OCI-LY7 (cell line): ENCODE data around the gene SLC44A5. TPM values are rescaled to one million over a fixed set of nuclear protein-coding genes. Genes with fewer than 3 reads are reported as not detected.

Experiments
- BruUV-seq: library from RNA; stranded (reverse); fragments of 400-500 nt; replicated peaks from 2 replicates; lab custom pipeline; 2021; lab: Mats Ljungman, UMichigan
- CTCF ChIA-PET: fragments of 300-600 bp; sonication (Branson Sonifier 250); formaldehyde crosslinking; loops from one replicate; lab custom pipeline; 2022; ENCODE audit warnings: antibody characterized with exemption; ENCODE audit not compliant: unreplicated experiment; lab: Charles Lee
- POLR2A ChIA-PET: fragments of 300-600 bp; sonication (Branson Sonifier 250); formaldehyde crosslinking; loops from one replicate; lab custom pipeline; 2022; ENCODE audit warnings: antibody characterized with exemption; lab: Charles Lee
- DNase-seq: peaks from one replicate; pipeline ENCODE4 v3.0.0-alpha.2; 2015; ENCODE audit warnings: low spot score
- H2AFZ ChIP-seq: fragments of 200-600 bp; sonication (generic), shearing (Covaris generic); 2 replicates; pipeline ENCODE4 v1.6.1; 2014; ENCODE audit warnings: mild to moderate bottlenecking, antibody characterized with exemption, low read length, moderate library complexity
- H3K27ac ChIP-seq: fragments of 200-600 bp; sonication (generic); 2 replicates; pipeline ENCODE4 v1.5.1; 2014; ENCODE audit warnings: mixed run types, low read depth, mild to moderate bottlenecking, moderate library complexity, low read length, inconsistent platforms; ENCODE audit not compliant: poor library complexity, severe bottlenecking
- H3K36me3 ChIP-seq: fragments of 200-600 bp; sonication (generic); 2 replicates; pipeline ENCODE4 v1.6.1; 2014; ENCODE audit warnings: mild to moderate bottlenecking, antibody characterized with exemption, low read length, moderate library complexity, mixed read lengths; ENCODE audit not compliant: insufficient read depth
- H3K4me1 ChIP-seq: fragments of 200-600 bp; sonication (generic); 2 replicates; pipeline ENCODE4 v1.5.1; 2014; ENCODE audit warnings: mild to moderate bottlenecking, low read length; ENCODE audit not compliant: insufficient read depth, poor library complexity, severe bottlenecking
- H3K4me2 ChIP-seq: fragments of 200-600 bp; sonication (generic); 2 replicates; pipeline ENCODE4 v1.6.1; 2014; ENCODE audit warnings: mild to moderate bottlenecking, low read length
- H3K4me3 ChIP-seq: fragments of 200-600 bp; sonication (generic); 2 replicates; pipeline ENCODE4 v1.5.1; 2014; ENCODE audit warnings: mild to moderate bottlenecking, low read depth, low read length; ENCODE audit not compliant: poor library complexity, severe bottlenecking
- H3K79me2 ChIP-seq: fragments of 200-600 bp; sonication (generic); 2 replicates; pipeline ENCODE4 v1.6.1; 2016; ENCODE audit warnings: low read depth, mild to moderate bottlenecking, low read length, moderate library complexity, mixed read lengths; ENCODE audit not compliant: insufficient read depth
- H3K9me2 ChIP-seq: fragments of 200-600 bp; sonication (generic); 2 replicates; pipeline ENCODE4 v1.6.1; 2016; ENCODE audit warnings: mild to moderate bottlenecking, low read length, mixed read lengths; ENCODE audit not compliant: insufficient read depth
- H3K9me3 ChIP-seq: fragments of 200-600 bp; sonication (generic); 2 replicates; pipeline ENCODE4 v1.6.1; 2014; ENCODE audit warnings: mild to moderate bottlenecking, mixed run types, low read length, mixed read lengths
- H4K20me1 ChIP-seq: fragments of 200-600 bp; sonication (generic); 2 replicates; pipeline ENCODE4 v1.6.1; 2014; ENCODE audit warnings: mild to moderate bottlenecking, antibody characterized with exemption, low read length, moderate library complexity, mixed read lengths; ENCODE audit not compliant: insufficient read depth
- EZH2phosphoT487 ChIP-seq: fragments of 200-600 bp; sonication (generic); IDR thresholded peaks from 2 replicates; pipeline ENCODE4 v1.6.1; 2018; ENCODE audit warnings: low read depth, borderline replicate concordance, mild to moderate bottlenecking, mixed run types, antibody characterized with exemption, low read length, moderate library complexity, mixed read lengths
- intact Hi-C: fragments of 100-400 bp; cut with micrococcal nuclease; formaldehyde crosslinking; loops from one replicate; pipeline ENCODE4 v1.10.0; 2022; ENCODE audit not compliant: unreplicated experiment
- total RNA-seq, 2 experiments: library from RNA; depleted of rRNA in 1 of 2; stranded (reverse); fragments of >200 nt in 1 of 2; shearing (Covaris generic) in 1 of 2; gene quantifications; 2 replicates each; pipeline ENCODE4 v1.2.3, GENCODE V29; 2014 to 2022
- TF ChIP-seq, protein P1 (sequence below): fragments of 200-600 bp; sonication (generic); conservative IDR thresholded peaks from 2 replicates; pipeline ENCODE4 v1.5.1; 2014; ENCODE audit warnings: mild to moderate bottlenecking, antibody characterized with exemption, low read length, moderate library complexity, mixed read lengths

The SLC44A5 gene
- total RNA-seq, 2 experiments from 2014 or later = not detected

DNA sequence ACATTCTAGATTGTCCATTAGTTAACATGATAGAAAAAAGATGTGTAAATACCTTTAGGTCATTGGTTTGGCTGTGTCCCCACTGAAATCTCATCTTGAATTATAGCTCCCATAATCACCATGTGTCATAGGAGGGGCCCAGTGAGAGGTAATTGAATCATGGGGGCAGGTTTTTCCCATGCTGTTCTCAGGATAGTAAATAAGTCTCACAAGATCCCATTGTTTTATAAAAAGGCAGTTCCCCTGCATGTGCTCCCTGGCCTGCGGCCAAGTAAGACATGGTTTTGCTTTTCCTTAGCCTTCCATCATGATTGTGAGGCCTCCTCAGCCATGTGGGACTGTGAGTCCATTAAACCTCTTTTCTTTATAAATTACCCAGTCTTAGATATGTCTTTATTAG, 32.5 kb upstream of the SLC44A5 start:
- no peaks in the 10 kb centered on the region for H3K4me1 ChIP-seq
- H2AFZ ChIP-seq = no peak overlapping the region
- POLR2A ChIA-PET = no interaction called here
- intact Hi-C loops = no loop called here
- CTCF ChIA-PET = no interaction called here
- no peak for DNase-seq
- no peaks in the 10 kb centered on the region for H3K36me3 ChIP-seq
- no TSS peak for BruUV-seq
- no peaks in the 10 kb centered on the region for H3K79me2 ChIP-seq
- no peak overlapping the region for H3K4me3 ChIP-seq
- H3K4me2 ChIP-seq = no peak overlapping the region
- 0 out of 2 replicates have a peak, but pooled peaks cover 3% of the 10 kb centered on the region for H3K9me3 ChIP-seq
- H3K27ac ChIP-seq = no peak overlapping the region
- TF ChIP-seq, protein P1, sequence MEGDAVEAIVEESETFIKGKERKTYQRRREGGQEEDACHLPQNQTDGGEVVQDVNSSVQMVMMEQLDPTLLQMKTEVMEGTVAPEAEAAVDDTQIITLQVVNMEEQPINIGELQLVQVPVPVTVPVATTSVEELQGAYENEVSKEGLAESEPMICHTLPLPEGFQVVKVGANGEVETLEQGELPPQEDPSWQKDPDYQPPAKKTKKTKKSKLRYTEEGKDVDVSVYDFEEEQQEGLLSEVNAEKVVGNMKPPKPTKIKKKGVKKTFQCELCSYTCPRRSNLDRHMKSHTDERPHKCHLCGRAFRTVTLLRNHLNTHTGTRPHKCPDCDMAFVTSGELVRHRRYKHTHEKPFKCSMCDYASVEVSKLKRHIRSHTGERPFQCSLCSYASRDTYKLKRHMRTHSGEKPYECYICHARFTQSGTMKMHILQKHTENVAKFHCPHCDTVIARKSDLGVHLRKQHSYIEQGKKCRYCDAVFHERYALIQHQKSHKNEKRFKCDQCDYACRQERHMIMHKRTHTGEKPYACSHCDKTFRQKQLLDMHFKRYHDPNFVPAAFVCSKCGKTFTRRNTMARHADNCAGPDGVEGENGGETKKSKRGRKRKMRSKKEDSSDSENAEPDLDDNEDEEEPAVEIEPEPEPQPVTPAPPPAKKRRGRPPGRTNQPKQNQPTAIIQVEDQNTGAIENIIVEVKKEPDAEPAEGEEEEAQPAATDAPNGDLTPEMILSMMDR = no peak
- TF ChIP-seq EZH2phosphoT487 = no peak
- no peaks in the 10 kb centered on the region for H3K9me2 ChIP-seq
- H4K20me1 ChIP-seq = no peaks in the 10 kb centered on the region

DNA sequence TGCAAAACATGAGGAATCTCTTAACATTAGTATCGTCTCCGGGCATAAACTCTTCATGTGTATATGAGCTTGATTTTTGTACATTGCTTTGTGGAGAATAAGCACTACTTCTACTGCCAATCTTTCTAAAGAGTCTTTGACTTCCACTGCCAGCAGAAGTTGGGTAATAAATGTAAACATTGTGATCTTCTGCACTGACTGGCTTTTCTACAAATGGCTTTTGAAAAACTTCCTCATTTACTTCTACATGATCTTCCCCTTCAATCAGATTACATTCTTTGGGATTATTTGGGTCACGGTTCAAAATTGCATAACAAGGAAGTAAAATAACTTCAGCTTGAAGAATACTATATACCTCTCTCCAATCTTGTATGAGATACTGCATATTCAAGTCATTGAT, 30.4 kb upstream of the SLC44A5 start:
- Histone ChIP-seq H3K36me3 (no peaks in the 10 kb centered on the region), H3K9me3 (no peaks in the 10 kb centered on the region), H2AFZ (no peak overlapping the region), H3K4me3 (no peak overlapping the region), H3K4me1 (no peaks in the 10 kb centered on the region), H3K9me2 (no peaks in the 10 kb centered on the region), H3K27ac (no peak overlapping the region), H3K79me2 (no peaks in the 10 kb centered on the region), H4K20me1 (no peaks in the 10 kb centered on the region), H3K4me2 (no peak overlapping the region)
- no peak for TF ChIP-seq EZH2phosphoT487
- TF ChIP-seq, protein P1 = no peak
- intact Hi-C loops = no loop called here
- no peak for DNase-seq
- ChIA-PET CTCF (no interaction called here), POLR2A (no interaction called here)
- BruUV-seq = no TSS peak

DNA sequence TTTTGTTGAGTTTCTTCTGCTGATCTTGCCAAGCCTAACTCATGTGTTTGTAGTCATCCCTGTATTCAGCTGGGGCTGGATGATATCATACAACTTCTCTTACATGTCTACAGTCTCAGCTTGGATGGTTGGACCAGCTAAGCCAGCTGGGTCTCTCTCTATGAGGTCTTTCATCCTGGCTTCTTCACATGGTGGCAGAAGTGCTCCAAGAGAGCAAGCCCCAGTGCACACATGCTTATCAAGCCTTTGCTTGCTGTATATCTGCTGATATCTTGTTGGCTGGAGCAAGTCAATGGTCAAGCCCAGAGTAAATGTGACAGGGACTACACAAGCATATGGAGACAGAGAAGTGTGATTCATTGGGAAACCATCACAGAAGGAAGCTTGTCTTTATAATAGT, 29.2 kb upstream of the SLC44A5 start:
- no peaks in the 10 kb centered on the region for H3K9me3 ChIP-seq
- no peak overlapping the region for H3K27ac ChIP-seq
- H3K4me3 ChIP-seq = no peak overlapping the region
- H3K36me3 ChIP-seq = no peaks in the 10 kb centered on the region
- no peaks in the 10 kb centered on the region for H3K79me2 ChIP-seq
- no peak overlapping the region for H3K4me2 ChIP-seq
- H3K9me2 ChIP-seq = no peaks in the 10 kb centered on the region
- no peak overlapping the region for H2AFZ ChIP-seq
- TF ChIP-seq, protein P1 = no peak
- no peak for TF ChIP-seq EZH2phosphoT487
- no peaks in the 10 kb centered on the region for H3K4me1 ChIP-seq
- H4K20me1 ChIP-seq = no peaks in the 10 kb centered on the region
- intact Hi-C loops = no loop called here
- ChIA-PET POLR2A (no interaction called here), CTCF (no interaction called here)
- no peak for DNase-seq
- no TSS peak for BruUV-seq
